ENCODE measurements around the gene LMX1A. TPM values are rescaled to one million over a fixed set of nuclear protein-coding genes. Genes with fewer than 3 reads are reported as not detected.
A peak's percentile ranks its signal among the peaks of the same experiment; 100 is the strongest.

Gene LMX1A
- total RNA-seq, 2 donors from 2014 or later: 0.22 to 0.64 TPM

DNA sequence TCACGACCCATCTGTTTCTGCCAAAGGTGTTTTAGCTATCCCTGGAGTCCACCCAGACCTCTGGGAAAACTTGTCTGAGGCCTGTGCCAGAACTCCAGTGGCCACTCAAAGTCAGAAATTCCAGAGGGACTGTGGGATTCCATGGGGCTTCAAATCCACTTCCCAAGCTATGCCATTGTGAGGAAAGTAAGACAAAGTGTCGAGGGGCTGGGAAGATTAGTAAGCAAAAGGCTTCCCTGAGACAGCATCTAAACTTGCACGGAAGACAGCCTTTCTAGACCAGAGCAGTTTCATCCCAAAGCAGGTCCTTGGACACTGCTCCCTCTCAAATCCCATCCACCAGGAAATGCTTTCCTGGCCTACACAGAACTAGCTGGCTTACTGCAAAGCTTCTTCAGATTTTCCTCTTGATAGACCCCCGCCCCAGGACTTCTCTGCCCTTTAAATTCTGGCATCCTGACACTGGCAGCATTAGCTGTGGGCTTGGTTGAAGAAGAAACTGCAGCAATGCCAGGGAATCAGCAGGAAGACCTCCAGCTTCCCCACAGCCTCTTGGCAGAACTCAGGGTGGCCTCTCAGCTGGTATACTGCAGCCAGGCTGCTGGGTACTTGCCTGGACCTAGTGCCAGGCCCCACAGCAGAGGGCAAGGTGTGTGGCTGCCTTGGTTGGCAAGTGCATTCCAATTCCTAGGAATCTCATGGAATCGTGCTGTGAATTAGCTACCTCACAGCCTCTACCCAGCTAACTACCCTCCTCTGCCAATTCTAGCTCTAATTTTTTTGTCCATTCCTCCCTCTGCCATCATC lies 27.3 kb upstream of the LMX1A start:
- H3K27me3 ChIP-seq: no peaks in the 10 kb centered on the region
- H3K27ac ChIP-seq: no peak overlapping the region
- DNase-seq: no peak
- no peak overlapping the region for H3K9ac ChIP-seq (ENCODE audit: low read depth in 2 of 2, low read length in 2 of 2)
- TF ChIP-seq, protein P1, sequence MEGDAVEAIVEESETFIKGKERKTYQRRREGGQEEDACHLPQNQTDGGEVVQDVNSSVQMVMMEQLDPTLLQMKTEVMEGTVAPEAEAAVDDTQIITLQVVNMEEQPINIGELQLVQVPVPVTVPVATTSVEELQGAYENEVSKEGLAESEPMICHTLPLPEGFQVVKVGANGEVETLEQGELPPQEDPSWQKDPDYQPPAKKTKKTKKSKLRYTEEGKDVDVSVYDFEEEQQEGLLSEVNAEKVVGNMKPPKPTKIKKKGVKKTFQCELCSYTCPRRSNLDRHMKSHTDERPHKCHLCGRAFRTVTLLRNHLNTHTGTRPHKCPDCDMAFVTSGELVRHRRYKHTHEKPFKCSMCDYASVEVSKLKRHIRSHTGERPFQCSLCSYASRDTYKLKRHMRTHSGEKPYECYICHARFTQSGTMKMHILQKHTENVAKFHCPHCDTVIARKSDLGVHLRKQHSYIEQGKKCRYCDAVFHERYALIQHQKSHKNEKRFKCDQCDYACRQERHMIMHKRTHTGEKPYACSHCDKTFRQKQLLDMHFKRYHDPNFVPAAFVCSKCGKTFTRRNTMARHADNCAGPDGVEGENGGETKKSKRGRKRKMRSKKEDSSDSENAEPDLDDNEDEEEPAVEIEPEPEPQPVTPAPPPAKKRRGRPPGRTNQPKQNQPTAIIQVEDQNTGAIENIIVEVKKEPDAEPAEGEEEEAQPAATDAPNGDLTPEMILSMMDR (IDR thresholded peaks at IDR 0.05): no peak
- no peaks in the 10 kb centered on the region for H3K4me1 ChIP-seq
- no peaks in the 10 kb centered on the region for H3K9me3 ChIP-seq
- H3K4me3 ChIP-seq: no peak overlapping the region
- H3K36me3 ChIP-seq: no peaks in the 10 kb centered on the region
- intact Hi-C loops (cut with DNase I): no loop called here

DNA sequence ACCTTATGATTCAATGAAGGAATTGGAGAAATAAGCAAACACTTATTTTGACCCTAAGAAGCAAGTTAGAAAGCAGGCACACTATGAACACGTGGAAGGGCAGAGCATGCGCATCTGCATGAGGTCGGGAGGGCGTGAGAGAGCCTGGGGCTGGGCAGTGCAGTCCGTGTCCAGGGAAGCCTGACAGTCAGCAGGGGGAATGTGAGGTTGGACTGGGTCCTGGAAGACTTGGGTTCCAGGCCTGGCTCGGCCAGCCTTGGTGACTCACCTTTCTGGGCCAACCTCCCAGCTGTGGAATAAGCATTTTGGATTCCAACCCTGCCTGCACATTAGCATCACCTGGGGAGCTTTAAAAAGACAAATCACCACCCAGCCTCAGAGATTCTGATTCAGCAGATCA lies 26.6 kb upstream of the LMX1A start:
- DNase-seq: no peak
- H3K4me3 ChIP-seq: no peak overlapping the region
- intact Hi-C loops (cut with DNase I): no loop called here
- H3K27me3 ChIP-seq: no peaks in the 10 kb centered on the region
- no peaks in the 10 kb centered on the region for H3K36me3 ChIP-seq
- TF ChIP-seq, protein P1 (IDR thresholded peaks at IDR 0.05): no peak
- H3K9me3 ChIP-seq: no peaks in the 10 kb centered on the region
- no peak overlapping the region for H3K9ac ChIP-seq (ENCODE audit: low read depth in 2 of 2, low read length in 2 of 2)
- no peak overlapping the region for H3K27ac ChIP-seq
- H3K4me1 ChIP-seq: no peaks in the 10 kb centered on the region

DNA sequence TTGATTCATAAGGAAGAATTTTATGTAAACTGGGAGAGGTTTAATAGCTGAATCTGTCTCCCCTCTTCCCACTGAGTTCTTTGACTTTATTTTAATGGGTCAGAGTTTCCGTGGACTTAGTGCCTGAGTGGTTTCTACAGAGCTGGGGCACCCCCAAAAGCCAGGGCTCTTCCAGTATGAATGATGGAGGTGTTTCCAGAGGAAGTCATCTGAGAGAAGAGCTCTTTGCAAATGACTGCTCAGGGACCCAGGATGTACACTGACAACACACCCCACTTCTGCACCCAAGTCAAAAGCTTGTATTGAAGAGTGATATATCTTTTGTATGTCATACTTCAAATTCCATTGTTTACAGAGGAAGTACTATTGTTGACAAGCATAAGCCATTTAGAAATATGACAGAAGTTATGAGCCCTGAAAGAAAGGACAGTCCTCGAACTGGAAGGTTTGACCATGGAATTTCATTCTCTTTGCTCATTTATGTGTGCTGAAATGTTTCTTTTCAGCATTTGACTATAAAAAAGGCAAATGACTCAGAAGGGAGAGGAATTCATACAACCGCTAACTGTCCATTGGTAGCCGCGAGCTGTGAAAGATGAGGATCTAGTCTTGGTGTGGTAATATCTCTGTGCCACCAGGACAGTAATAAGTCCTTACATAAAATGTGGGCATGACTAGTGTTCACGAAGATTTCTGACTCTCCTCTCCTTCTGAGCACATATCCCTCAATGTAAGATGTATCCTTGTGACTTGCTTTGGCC lies 25.4 kb upstream of the LMX1A start:
- H3K4me1 ChIP-seq: no peaks in the 10 kb centered on the region
- no peak overlapping the region for H3K9ac ChIP-seq (ENCODE audit: low read depth in 2 of 2, low read length in 2 of 2)
- no peak overlapping the region for H3K4me3 ChIP-seq
- no peaks in the 10 kb centered on the region for H3K9me3 ChIP-seq
- no peaks in the 10 kb centered on the region for H3K27me3 ChIP-seq
- no peak overlapping the region for H3K27ac ChIP-seq
- intact Hi-C loops (cut with DNase I): no loop called here
- no peak for DNase-seq
- TF ChIP-seq, protein P1 (IDR thresholded peaks at IDR 0.05): no peak
- H3K36me3 ChIP-seq: no peaks in the 10 kb centered on the region

DNA sequence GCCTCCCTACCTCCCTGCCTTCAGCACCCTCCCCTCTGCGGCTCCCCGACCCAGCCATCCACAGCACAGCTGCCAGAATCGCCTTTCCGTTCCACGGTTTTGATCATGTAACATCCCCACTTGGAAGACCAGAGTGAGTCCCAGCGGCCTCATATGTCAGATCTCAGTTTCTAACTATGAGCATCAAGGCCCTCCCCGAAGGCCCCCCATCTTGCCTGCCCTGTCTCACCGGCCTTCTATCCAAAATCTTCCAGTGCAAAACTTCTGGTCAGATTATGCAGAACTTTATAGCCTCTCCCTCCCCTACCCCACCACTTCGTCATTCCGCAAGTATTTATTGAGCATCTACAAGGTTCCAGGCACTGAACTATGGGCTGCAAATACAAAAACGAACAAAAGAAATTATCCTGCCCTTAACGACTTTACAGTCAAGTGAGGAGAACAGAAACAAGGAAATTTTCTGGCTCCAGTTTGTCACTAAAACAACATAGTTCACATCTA lies 20.3 kb upstream of the LMX1A start:
- peak overlapping the region; percentile 55 for H3K27ac ChIP-seq
- H3K4me1 ChIP-seq: no peaks in the 10 kb centered on the region
- no peak overlapping the region for H3K9ac ChIP-seq (ENCODE audit: low read depth in 2 of 2, low read length in 2 of 2)
- intact Hi-C loops (cut with DNase I): no loop called here
- DNase-seq: no peak
- no peaks in the 10 kb centered on the region for H3K9me3 ChIP-seq
- H3K27me3 ChIP-seq: no peaks in the 10 kb centered on the region
- peak overlapping the region; percentile 23 for H3K4me3 ChIP-seq
- no peaks in the 10 kb centered on the region for H3K36me3 ChIP-seq
- TF ChIP-seq, protein P1 (IDR thresholded peaks at IDR 0.05): no peak

DNA sequence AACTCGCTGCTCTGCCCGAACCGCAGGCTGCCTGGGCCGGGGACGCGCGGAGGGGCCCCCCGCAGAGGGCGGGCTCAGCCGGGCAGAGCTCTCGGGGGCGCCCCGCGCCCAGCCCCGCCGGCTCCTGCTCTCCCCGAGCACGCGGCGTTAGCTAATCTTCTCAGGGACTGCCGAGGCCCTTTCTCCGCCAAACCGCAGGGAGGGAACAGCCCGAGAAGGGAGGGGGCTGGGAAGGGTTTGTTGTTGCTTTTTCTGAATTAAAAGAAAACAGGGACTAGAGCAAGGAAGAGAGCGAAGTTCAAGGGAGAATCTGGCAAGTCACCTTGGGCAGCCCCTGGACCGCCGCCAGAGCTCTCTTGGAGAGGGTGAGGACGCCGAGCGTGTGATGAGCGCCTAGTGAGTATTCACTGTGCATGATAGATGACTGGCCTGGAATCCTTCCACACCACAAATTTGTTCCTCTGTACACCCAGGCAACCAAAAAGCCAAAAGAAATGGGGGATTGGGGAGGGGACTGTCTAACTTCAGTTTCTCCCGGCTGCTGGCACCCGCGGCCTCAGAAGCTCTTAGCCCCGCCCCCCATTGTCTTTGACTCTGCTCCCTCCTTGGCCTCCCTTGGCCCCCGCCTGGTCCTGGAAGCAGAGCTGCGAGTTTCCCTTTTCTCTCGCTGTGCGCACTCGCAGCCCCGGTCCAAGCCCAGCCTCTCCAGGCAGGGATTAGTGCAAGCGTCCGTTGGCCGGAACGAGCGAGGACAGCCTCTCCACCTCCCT lies 19.7 kb upstream of the LMX1A start:
- H3K4me1 ChIP-seq: no peaks in the 10 kb centered on the region
- peak; percentile 81 for DNase-seq
- intact Hi-C loops (cut with DNase I): no loop called here
- no peaks in the 10 kb centered on the region for H3K9me3 ChIP-seq
- peak overlapping the region; percentile 23 for H3K4me3 ChIP-seq
- peak overlapping the region; percentile 55 for H3K27ac ChIP-seq
- H3K27me3 ChIP-seq: no peaks in the 10 kb centered on the region
- TF ChIP-seq, protein P1 (IDR thresholded peaks at IDR 0.05): no peak
- H3K9ac ChIP-seq (ENCODE audit: low read depth in 2 of 2, low read length in 2 of 2): peak overlapping the region in 1 of 2 donors; percentile 30
- H3K36me3 ChIP-seq: no peaks in the 10 kb centered on the region

Measured in colonic mucosa (tissue), 4 donors.